ENCODE measurements around the gene BRIP1. TPM values are rescaled to one million over a fixed set of nuclear protein-coding genes. Genes with fewer than 3 reads are reported as not detected.
"Not testable (repeated sequence)": the region's sequence is repeated elsewhere in the genome, so short reads cannot be mapped to it uniquely, and the experiment has no call there.

The BRIP1 gene
- total and polyA plus RNA-seq, 7 experiments from 2014 or later, result 0.64 to 19.9 (median 1.6) TPM

DNA sequence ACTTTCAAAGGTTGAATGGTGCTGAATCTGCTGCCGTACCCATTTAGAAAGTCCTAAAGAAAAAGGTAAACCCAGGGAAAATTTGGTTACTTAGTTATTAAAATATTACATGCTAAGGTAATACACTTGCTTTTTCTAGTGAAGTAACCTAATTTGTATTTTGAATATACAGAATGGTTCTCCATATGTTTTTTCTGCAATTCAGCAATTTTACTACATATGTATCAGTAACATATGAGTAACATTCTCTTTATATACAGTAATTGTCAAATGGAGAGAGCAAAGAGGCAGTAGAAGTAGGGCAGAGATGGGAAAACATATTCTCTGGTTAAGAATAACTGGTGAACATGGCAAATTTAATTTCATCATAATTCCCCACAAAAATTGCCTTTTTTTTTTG, 177.2 kb downstream of the BRIP1 start:
- no peak overlapping the region for H3K4me3 Mint-ChIP-seq
- no peaks in the 10 kb centered on the region for H3K27me3 Mint-ChIP-seq
- peaks cover 0 to 31% (median 21%) of the 10 kb centered on the region in 5 donors for H3K36me3 Mint-ChIP-seq
- ChIA-PET POLR2A (no interaction called here), CTCF (no interaction called here)
- H3K4me1 ChIP-seq (ENCODE audit: control insufficient read depth in 2 of 2, insufficient read depth in 2 of 2, low read length in 2 of 2), result no peaks in the 10 kb centered on the region
- ATAC-seq, result no peak
- no peaks in the 10 kb centered on the region for H3K27me3 ChIP-seq (ENCODE audit: control insufficient read depth in 2 of 2, insufficient read depth in 2 of 2, low read length in 2 of 2)
- no peaks in the 10 kb centered on the region for H3K36me3 ChIP-seq (ENCODE audit: control insufficient read depth in 2 of 3, insufficient read depth in 3 of 3, low read length in 3 of 3)
- no peak overlapping the region for H3K4me3 ChIP-seq (ENCODE audit: low read length)
- no peak for DNase-seq
- H3K27ac Mint-ChIP-seq, result no peak overlapping the region
- H3K4me1 Mint-ChIP-seq, result no peaks in the 10 kb centered on the region
- no peak overlapping the region for H3K27ac ChIP-seq (ENCODE audit: low read depth, low read length)
- intact Hi-C loops (cut with micrococcal nuclease), result no loop called here
- H3K9me3 ChIP-seq (ENCODE audit: control insufficient read depth in 2 of 3, low read length in 3 of 3), result no peaks in the 10 kb centered on the region
- H3K9me3 Mint-ChIP-seq, result peaks cover 0 to 8% (median 0%) of the 10 kb centered on the region in 11 donors

- H3K27me3 Mint-ChIP-seq, result no peaks in the 10 kb centered on the region
- H3K36me3 Mint-ChIP-seq, result peaks cover 0 to 30% (median 21%) of the 10 kb centered on the region in 5 donors
- no peak overlapping the region for H3K27ac ChIP-seq (ENCODE audit: low read depth, low read length)
- POLR2A ChIA-PET, result no interaction called here
- H3K4me3 Mint-ChIP-seq, result no peak overlapping the region
- H3K9me3 Mint-ChIP-seq, result peaks cover 0 to 8% (median 0%) of the 10 kb centered on the region in 11 donors
- H3K4me1 Mint-ChIP-seq, result no peaks in the 10 kb centered on the region
- H3K36me3 ChIP-seq (ENCODE audit: control insufficient read depth in 2 of 3, insufficient read depth in 3 of 3, low read length in 3 of 3), result no peaks in the 10 kb centered on the region
- H3K4me1 ChIP-seq (ENCODE audit: control insufficient read depth in 2 of 2, insufficient read depth in 2 of 2, low read length in 2 of 2), result no peaks in the 10 kb centered on the region
- no peaks in the 10 kb centered on the region for H3K27me3 ChIP-seq (ENCODE audit: control insufficient read depth in 2 of 2, insufficient read depth in 2 of 2, low read length in 2 of 2)
- intact Hi-C loops (cut with micrococcal nuclease), result no loop called here
- H3K9me3 ChIP-seq (ENCODE audit: control insufficient read depth in 2 of 3, low read length in 3 of 3), result no peaks in the 10 kb centered on the region
- CTCF ChIA-PET, result no interaction called here
- ATAC-seq (no peak), DNase-seq (no peak)
- H3K4me3 ChIP-seq (ENCODE audit: low read length), result no peak overlapping the region
- no peak overlapping the region for H3K27ac Mint-ChIP-seq
Measured at GRCh38 chr17:61684818-61685217, 178.5 kb downstream of the BRIP1 start.

GRCh38 chr17:61684172-61684571, 179.2 kb downstream of the BRIP1 start:
- POLR2A ChIA-PET, result no interaction called here
- no peak for DNase-seq
- intact Hi-C loops (cut with micrococcal nuclease), result no loop called here
- Histone ChIP-seq H3K36me3 (ENCODE audit: control insufficient read depth in 2 of 3, insufficient read depth in 3 of 3, low read length in 3 of 3) (no peaks in the 10 kb centered on the region), H3K9me3 (ENCODE audit: control insufficient read depth in 2 of 3, low read length in 3 of 3) (no peaks in the 10 kb centered on the region), H3K4me3 (ENCODE audit: low read length) (no peak overlapping the region), H3K4me1 (ENCODE audit: control insufficient read depth in 2 of 2, insufficient read depth in 2 of 2, low read length in 2 of 2) (no peaks in the 10 kb centered on the region), H3K27ac (ENCODE audit: low read depth, low read length) (no peak overlapping the region), H3K27me3 (ENCODE audit: control insufficient read depth in 2 of 2, insufficient read depth in 2 of 2, low read length in 2 of 2) (no peaks in the 10 kb centered on the region)
- peaks cover 0 to 6% (median 0%) of the 10 kb centered on the region in 11 donors for H3K9me3 Mint-ChIP-seq
- no peak overlapping the region for H3K27ac Mint-ChIP-seq
- no peaks in the 10 kb centered on the region for H3K27me3 Mint-ChIP-seq
- no peaks in the 10 kb centered on the region for H3K4me1 Mint-ChIP-seq
- no peak for ATAC-seq
- CTCF ChIA-PET, result no interaction called here
- no peak overlapping the region for H3K4me3 Mint-ChIP-seq
- H3K36me3 Mint-ChIP-seq, result peaks cover 0 to 26% (median 17%) of the 10 kb centered on the region in 5 donors

GRCh38 chr17:61683466-61683865, 179.9 kb downstream of the BRIP1 start:
- Histone ChIP-seq H3K27me3 (ENCODE audit: control insufficient read depth in 2 of 2, insufficient read depth in 2 of 2, low read length in 2 of 2) (no peaks in the 10 kb centered on the region), H3K4me1 (ENCODE audit: control insufficient read depth in 2 of 2, insufficient read depth in 2 of 2, low read length in 2 of 2) (no peaks in the 10 kb centered on the region), H3K4me3 (ENCODE audit: low read length) (no peak overlapping the region), H3K36me3 (ENCODE audit: control insufficient read depth in 2 of 3, insufficient read depth in 3 of 3, low read length in 3 of 3) (no peaks in the 10 kb centered on the region), H3K9me3 (ENCODE audit: control insufficient read depth in 2 of 3, low read length in 3 of 3) (no peaks in the 10 kb centered on the region), H3K27ac (ENCODE audit: low read depth, low read length) (no peak overlapping the region)
- no peaks in the 10 kb centered on the region for H3K27me3 Mint-ChIP-seq
- H3K9me3 Mint-ChIP-seq, result peaks cover 0 to 3% (median 0%) of the 10 kb centered on the region in 11 donors
- intact Hi-C loops (cut with micrococcal nuclease), result no loop called here
- H3K36me3 Mint-ChIP-seq, result peaks cover 0 to 21% (median 10%) of the 10 kb centered on the region in 5 donors
- no peaks in the 10 kb centered on the region for H3K4me1 Mint-ChIP-seq
- CTCF ChIA-PET, result no interaction called here
- H3K27ac Mint-ChIP-seq, result no peak overlapping the region
- POLR2A ChIA-PET, result no interaction called here
- ATAC-seq (no peak), DNase-seq (no peak)
- H3K4me3 Mint-ChIP-seq, result no peak overlapping the region

DNA sequence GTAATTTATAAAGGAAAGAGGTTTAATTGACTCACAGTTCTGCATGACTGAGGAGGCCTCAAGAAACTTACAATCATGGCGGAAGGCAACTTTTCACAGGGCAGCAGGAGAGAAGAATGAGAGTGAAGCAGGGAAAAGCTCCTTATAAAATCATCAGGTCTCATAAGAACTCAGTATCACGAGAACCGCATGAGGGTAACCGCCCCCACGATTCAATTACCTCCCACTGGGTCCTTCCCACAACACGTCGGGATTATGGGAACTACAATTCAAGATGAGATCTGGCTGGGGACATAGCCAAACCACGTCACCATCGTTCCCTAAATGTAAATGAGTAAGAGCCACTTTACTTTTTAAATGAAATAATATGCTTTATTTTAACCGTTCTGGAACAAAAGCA, 182.4 kb downstream of the BRIP1 start:
- ATAC-seq (no peak), DNase-seq (no peak)
- Mint-ChIP-seq H3K4me3 (no peak overlapping the region), H3K27ac (no peak overlapping the region), H3K4me1 (no peaks in the 10 kb centered on the region), H3K9me3 (peaks cover 0 to 3% (median 0%) of the 10 kb centered on the region in 11 donors), H3K36me3 (peaks cover 0 to 14% (median 5%) of the 10 kb centered on the region in 5 donors), H3K27me3 (peaks cover 0 to 6% (median 0%) of the 10 kb centered on the region in 5 donors)
- Histone ChIP-seq H3K27ac (ENCODE audit: low read depth, low read length) (no peak overlapping the region), H3K36me3 (ENCODE audit: control insufficient read depth in 2 of 3, insufficient read depth in 3 of 3, low read length in 3 of 3) (no peaks in the 10 kb centered on the region), H3K9me3 (ENCODE audit: control insufficient read depth in 2 of 3, low read length in 3 of 3) (no peaks in the 10 kb centered on the region), H3K27me3 (ENCODE audit: control insufficient read depth in 2 of 2, insufficient read depth in 2 of 2, low read length in 2 of 2) (no peaks in the 10 kb centered on the region), H3K4me1 (ENCODE audit: control insufficient read depth in 2 of 2, insufficient read depth in 2 of 2, low read length in 2 of 2) (no peaks in the 10 kb centered on the region), H3K4me3 (ENCODE audit: low read length) (no peak overlapping the region)
- intact Hi-C loops (cut with micrococcal nuclease), result no loop called here
- POLR2A ChIA-PET, result no interaction called here
- CTCF ChIA-PET, result no interaction called here

DNA sequence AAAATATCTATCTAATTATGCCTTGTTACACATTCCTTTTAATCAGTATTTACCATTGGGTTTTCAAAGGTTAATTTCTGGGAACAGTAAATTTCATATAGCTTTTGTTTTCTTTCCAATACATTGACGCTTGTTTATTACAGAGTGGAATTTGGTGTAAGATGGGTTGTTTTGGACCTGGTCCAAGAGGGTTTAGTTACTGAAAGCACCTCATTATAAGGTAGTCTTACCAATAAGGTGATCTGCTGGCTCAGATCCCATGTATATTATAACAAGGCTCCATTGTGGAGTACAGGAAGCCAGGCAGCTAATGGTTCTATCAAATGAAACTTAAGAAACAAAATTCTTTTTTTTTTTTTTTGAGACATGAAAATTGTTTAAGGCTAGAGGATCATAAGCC, 185.0 kb downstream of the BRIP1 start:
- ChIA-PET POLR2A (no interaction called here), CTCF (no interaction called here)
- peaks cover 0 to 8% (median 0%) of the 10 kb centered on the region in 5 donors for H3K27me3 Mint-ChIP-seq

DNA sequence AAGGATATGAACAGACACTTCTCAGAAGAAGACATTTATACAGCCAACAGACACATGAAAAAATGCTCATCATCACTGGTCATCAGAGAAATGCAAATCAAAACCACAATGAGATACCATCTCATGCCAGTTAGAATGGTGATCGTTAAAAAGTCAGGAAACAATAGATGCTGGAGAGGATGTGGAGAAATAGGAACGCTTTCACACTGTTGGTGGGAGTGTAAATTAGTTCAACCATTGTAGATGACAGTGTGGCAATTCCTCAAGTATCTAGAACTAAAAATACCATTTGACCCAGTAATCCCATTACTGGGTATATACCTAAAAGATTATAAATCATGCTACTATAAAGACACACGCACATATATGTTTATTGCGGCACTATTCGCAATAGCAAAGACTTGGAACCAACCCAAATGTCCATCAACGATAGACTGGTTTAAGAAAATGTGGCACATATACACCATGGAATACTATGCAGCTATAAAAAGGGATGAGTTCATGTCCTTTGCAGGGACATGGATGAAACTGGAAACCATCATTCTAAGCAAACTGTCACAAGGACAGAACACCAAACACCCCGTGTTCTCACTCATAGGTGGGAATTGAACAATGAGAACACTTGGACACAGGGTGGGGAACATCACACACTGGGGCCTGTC, 186.0 kb downstream of the BRIP1 start:
- DNase-seq; intact Hi-C loops (cut with micrococcal nuclease); H3K9me3 ChIP-seq (ENCODE audit: control insufficient read depth in 2 of 3, low read length in 3 of 3); H3K27ac ChIP-seq (ENCODE audit: low read depth, low read length); H3K36me3 ChIP-seq (ENCODE audit: control insufficient read depth in 2 of 3, insufficient read depth in 3 of 3, low read length in 3 of 3); H3K4me1 Mint-ChIP-seq; POLR2A ChIA-PET; H3K9me3 Mint-ChIP-seq; H3K36me3 Mint-ChIP-seq; H3K4me3 ChIP-seq (ENCODE audit: low read length); H3K27ac Mint-ChIP-seq; H3K27me3 Mint-ChIP-seq; H3K27me3 ChIP-seq (ENCODE audit: control insufficient read depth in 2 of 2, insufficient read depth in 2 of 2, low read length in 2 of 2); H3K4me1 ChIP-seq (ENCODE audit: control insufficient read depth in 2 of 2, insufficient read depth in 2 of 2, low read length in 2 of 2); H3K4me3 Mint-ChIP-seq; ATAC-seq; CTCF ChIA-PET: not testable (repeated sequence)

More for the DNA sequence above, 185.0 kb downstream of the BRIP1 start:
- Histone ChIP-seq H3K4me3 (ENCODE audit: low read length) (no peak overlapping the region), H3K27me3 (ENCODE audit: control insufficient read depth in 2 of 2, insufficient read depth in 2 of 2, low read length in 2 of 2) (no peaks in the 10 kb centered on the region), H3K27ac (ENCODE audit: low read depth, low read length) (no peak overlapping the region), H3K4me1 (ENCODE audit: control insufficient read depth in 2 of 2, insufficient read depth in 2 of 2, low read length in 2 of 2) (no peaks in the 10 kb centered on the region), H3K9me3 (ENCODE audit: control insufficient read depth in 2 of 3, low read length in 3 of 3) (no peaks in the 10 kb centered on the region), H3K36me3 (ENCODE audit: control insufficient read depth in 2 of 3, insufficient read depth in 3 of 3, low read length in 3 of 3) (no peaks in the 10 kb centered on the region)
- Mint-ChIP-seq H3K4me1 (no peaks in the 10 kb centered on the region), H3K4me3 (no peak overlapping the region), H3K36me3 (peaks cover 0 to 6% (median under 1%) of the 10 kb centered on the region in 5 donors), H3K9me3 (peaks cover 0 to 3% (median 0%) of the 10 kb centered on the region in 11 donors), H3K27ac (no peak overlapping the region)
- ATAC-seq (no peak), DNase-seq (no peak)
- intact Hi-C loops (cut with micrococcal nuclease), result no loop called here
